ENCODE results near the gene TTC21A.

DNA sequence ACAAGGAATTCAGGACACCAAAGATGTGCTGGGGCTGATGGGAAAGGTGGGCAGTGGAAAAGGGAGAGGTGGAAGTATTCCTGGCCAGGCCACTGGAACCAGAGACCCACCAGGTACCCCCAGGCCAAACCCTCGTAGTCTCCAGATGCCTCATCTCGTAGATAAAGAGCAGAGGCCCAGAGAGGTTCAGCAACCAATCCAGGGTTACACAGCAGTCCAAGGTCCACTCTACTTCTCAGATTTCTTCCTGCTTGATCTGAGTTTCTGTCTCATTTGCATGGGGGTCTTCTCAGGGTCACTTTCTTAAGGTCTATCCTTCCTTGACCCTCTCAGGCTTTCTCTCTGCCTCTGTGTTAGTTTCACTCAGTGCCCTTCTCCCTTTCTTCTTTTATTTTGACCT lies 5.1 kb downstream of the TTC21A start:
- TF ChIP-seq, protein P1, sequence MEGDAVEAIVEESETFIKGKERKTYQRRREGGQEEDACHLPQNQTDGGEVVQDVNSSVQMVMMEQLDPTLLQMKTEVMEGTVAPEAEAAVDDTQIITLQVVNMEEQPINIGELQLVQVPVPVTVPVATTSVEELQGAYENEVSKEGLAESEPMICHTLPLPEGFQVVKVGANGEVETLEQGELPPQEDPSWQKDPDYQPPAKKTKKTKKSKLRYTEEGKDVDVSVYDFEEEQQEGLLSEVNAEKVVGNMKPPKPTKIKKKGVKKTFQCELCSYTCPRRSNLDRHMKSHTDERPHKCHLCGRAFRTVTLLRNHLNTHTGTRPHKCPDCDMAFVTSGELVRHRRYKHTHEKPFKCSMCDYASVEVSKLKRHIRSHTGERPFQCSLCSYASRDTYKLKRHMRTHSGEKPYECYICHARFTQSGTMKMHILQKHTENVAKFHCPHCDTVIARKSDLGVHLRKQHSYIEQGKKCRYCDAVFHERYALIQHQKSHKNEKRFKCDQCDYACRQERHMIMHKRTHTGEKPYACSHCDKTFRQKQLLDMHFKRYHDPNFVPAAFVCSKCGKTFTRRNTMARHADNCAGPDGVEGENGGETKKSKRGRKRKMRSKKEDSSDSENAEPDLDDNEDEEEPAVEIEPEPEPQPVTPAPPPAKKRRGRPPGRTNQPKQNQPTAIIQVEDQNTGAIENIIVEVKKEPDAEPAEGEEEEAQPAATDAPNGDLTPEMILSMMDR (IDR thresholded peaks at IDR 0.05): no peak
- TF ChIP-seq POLR2A (IDR thresholded peaks at IDR 0.05): no peak
